IPS-NIHi7 (cell line): ENCODE results near the gene TUT7.
"Not testable (repeated sequence)": the region's sequence is repeated elsewhere in the genome, so short reads cannot be mapped to it uniquely, and the experiment has no call there.

Source experiments
- DNase-seq: peaks from one replicate; pipeline ENCODE4 v3.0.0; 2012; ENCODE audit warnings: mixed read lengths; ENCODE audit errors: extremely low spot score

The TUT7 gene

GRCh38 chr9:86301686-86302085, 52.5 kb downstream of the TUT7 start:
- no peak for DNase-seq

- no peak for DNase-seq
Measured at GRCh38 chr9:86300701-86301100, 53.5 kb downstream of the TUT7 start.

- no peak for DNase-seq
Measured at GRCh38 chr9:86298873-86299272, 55.3 kb downstream of the TUT7 start.

- not testable (repeated sequence) for DNase-seq
Measured at GRCh38 chr9:86290341-86290740, 63.9 kb downstream of the TUT7 start.

- no peak for DNase-seq
Measured at GRCh38 chr9:86288499-86289198, 65.6 kb downstream of the TUT7 start.

- DNase-seq = peak; percentile 38
Measured at GRCh38 chr9:86287013-86287412, 67.2 kb downstream of the TUT7 start.

GRCh38 chr9:86286278-86286677, 67.9 kb downstream of the TUT7 start:
- no peak for DNase-seq

- DNase-seq = no peak
Measured at GRCh38 chr9:86285261-86285660, 68.9 kb downstream of the TUT7 start.

GRCh38 chr9:86282979-86283535, 71.2 kb downstream of the TUT7 start:
- DNase-seq = peak; percentile 18

GRCh38 chr9:86282077-86282978, 71.9 kb downstream of the TUT7 start, which contains the start of gene ISCA1:
ISCA1 (minus strand) TSS chr9:86282538; CDS start chr9:86282458, 80 bp downstream.
- DNase-seq = peak; percentile 91

GRCh38 chr9:86281593-86282076, 72.6 kb downstream of the TUT7 start:
- DNase-seq = no peak

- DNase-seq = no peak
Measured at GRCh38 chr9:86280580-86280979, 73.6 kb downstream of the TUT7 start.

GRCh38 chr9:86279839-86280238, 74.4 kb downstream of the TUT7 start:
- DNase-seq = no peak

- DNase-seq = no peak
Measured at GRCh38 chr9:86277072-86277471, 77.1 kb downstream of the TUT7 start.

GRCh38 chr9:86275962-86276361, 78.2 kb downstream of the TUT7 start:
- no peak for DNase-seq

GRCh38 chr9:86274821-86275643, 79.2 kb downstream of the TUT7 start:
- DNase-seq = no peak

GRCh38 chr9:86272221-86272620, 82.0 kb downstream of the TUT7 start:
- DNase-seq = no peak

GRCh38 chr9:86263876-86264275, 90.3 kb downstream of the TUT7 start:
- DNase-seq = no peak

- no peak for DNase-seq
Measured at GRCh38 chr9:86262492-86262891, 91.7 kb downstream of the TUT7 start.

GRCh38 chr9:86259557-86259956, 94.7 kb downstream of the TUT7 start, which contains the start of gene C9orf153:
C9orf153 (minus strand) TSS chr9:86259657; CDS start chr9:86229603, 30,054 bp downstream.
- DNase-seq = no peak

- DNase-seq = no peak
Measured at GRCh38 chr9:86257391-86257790, 96.8 kb downstream of the TUT7 start.
